Common myeloid progenitor, CD34-positive (primary cell): ENCODE results near the gene DOCK7.

ENCODE experiments used
- CTCF ChIA-PET: fragments of 350-600 bp; sonication (Branson Sonifier 250); formaldehyde crosslinking; loops from one replicate; lab custom pipeline; 2021; ENCODE audit warnings: antibody characterized with exemption; lab: Charles Lee
- POLR2A ChIA-PET: fragments of 350-600 bp; sonication (Branson Sonifier 250); formaldehyde crosslinking; loops from one replicate; lab custom pipeline; 2021; ENCODE audit warnings: antibody characterized with exemption; lab: Charles Lee
- DNase-seq, 3 donors: peaks; one replicate each; pipeline versions ENCODE4 v3.0.0 to v3.0.0-alpha.2; 2013
- H3K27ac ChIP-seq, 2 experiments: 1 replicate in 1 of 2; 2 replicates in 1 of 2; pipeline ENCODE4 v1.7.0; 2013; ENCODE audit warnings: inconsistent platforms in 2 of 2, low read length in 2 of 2, mild to moderate bottlenecking in 2 of 2, low read depth in 1 of 2, moderate library complexity in 1 of 2; ENCODE audit not compliant: severe bottlenecking in 2 of 2, insufficient read depth in 1 of 2, poor library complexity in 1 of 2
- H3K27me3 ChIP-seq, 5 experiments: replicated peaks in 2 of 5; 1 replicate in 3 of 5; 2 replicates in 2 of 5; pipeline versions ENCODE4 v1.6.1 to v1.7.0; 2013; ENCODE audit warnings: low read length in 4 of 5, mild to moderate bottlenecking in 2 of 5, moderate library complexity in 2 of 5, inconsistent platforms in 1 of 5; ENCODE audit not compliant: insufficient read depth in 5 of 5, control insufficient read depth in 4 of 5
- H3K36me3 ChIP-seq, 4 experiments: 1 replicate in 2 of 4; 2 replicates in 2 of 4; pipeline versions ENCODE4 v1.6.1 to v1.7.0; 2013; ENCODE audit warnings: low read length in 3 of 4, control low read depth in 1 of 4, mild to moderate bottlenecking in 1 of 4; ENCODE audit not compliant: control insufficient read depth in 4 of 4, insufficient read depth in 4 of 4
- H3K4me1 ChIP-seq, 4 experiments: 1 replicate in 3 of 4; 2 replicates in 1 of 4; pipeline versions ENCODE4 v1.6.1 to v1.7.1; 2013; ENCODE audit warnings: low read length in 3 of 4, mild to moderate bottlenecking in 3 of 4, control low read depth in 1 of 4, inconsistent platforms in 1 of 4, moderate library complexity in 1 of 4; ENCODE audit not compliant: control insufficient read depth in 4 of 4, insufficient read depth in 4 of 4; ENCODE audit errors: control extremely low read depth in 1 of 4
- H3K4me3 ChIP-seq, 7 experiments: 1 replicate in 4 of 7; 2 replicates in 3 of 7; pipeline versions ENCODE4 v1.5.1 to v1.7.0; 2013; ENCODE audit warnings: mild to moderate bottlenecking in 7 of 7, low read length in 6 of 7, moderate library complexity in 6 of 7, inconsistent platforms in 2 of 7, low read depth in 2 of 7, control low read depth in 1 of 7; ENCODE audit not compliant: insufficient read depth in 4 of 7, control insufficient read depth in 1 of 7; ENCODE audit errors: extremely low read depth in 1 of 7
- H3K9me3 ChIP-seq, 5 experiments: 1 replicate in 4 of 5; 2 replicates in 1 of 5; pipeline versions ENCODE4 v1.6.1 to v1.7.1; 2013; ENCODE audit warnings: low read length in 4 of 5, mild to moderate bottlenecking in 2 of 5, inconsistent platforms in 1 of 5, low read depth in 1 of 5, moderate library complexity in 1 of 5; ENCODE audit not compliant: control insufficient read depth in 4 of 5, insufficient read depth in 2 of 5; ENCODE audit errors: control extremely low read depth in 1 of 5
- WGBS: methylation state at CpG from one replicate; pipeline ENCODE4 v1.1.5; 2013; ENCODE audit not compliant: insufficient coverage; 5-methylcytosine and 5-hydroxymethylcytosine counted together

Gene DOCK7

GRCh38 chr1:62467092-62467491 is 221.1 kb downstream of the DOCK7 start:
- H3K27me3 ChIP-seq, result no peaks in the 10 kb centered on the region
- DNase-seq, result no peak
- peaks cover 0 to 3% (median 1%) of the 10 kb centered on the region in 4 experiments for H3K4me1 ChIP-seq
- ChIA-PET CTCF (no interaction called here), POLR2A (no interaction called here)
- no peak overlapping the region for H3K4me3 ChIP-seq
- peaks cover 0 to 18% (median 0%) of the 10 kb centered on the region in 5 experiments for H3K9me3 ChIP-seq
- no peak overlapping the region for H3K27ac ChIP-seq
- H3K36me3 ChIP-seq, result peaks cover 4 to 49% (median 19%) of the 10 kb centered on the region in 4 experiments

- no CpG with 5 or more reads among the region's 3 CpGs for WGBS
- no peak overlapping the region for H3K4me3 ChIP-seq
- peaks cover 0 to 3% (median 1%) of the 10 kb centered on the region in 4 experiments for H3K4me1 ChIP-seq
- POLR2A ChIA-PET, result interaction anchor here (1.0 kb wide), 1 partner anchor 29 kb away, joined by 3 read pairs; no protein-coding TSS in a partner anchor
- no peaks in the 10 kb centered on the region for H3K27me3 ChIP-seq
- DNase-seq, result peak; percentile 14 to 71 (median 66)
- peaks cover 2 to 29% (median 18%) of the 10 kb centered on the region in 4 experiments for H3K36me3 ChIP-seq
- CTCF ChIA-PET, result no interaction called here
- peaks cover 0 to 9% (median 0%) of the 10 kb centered on the region in 5 experiments for H3K9me3 ChIP-seq
- H3K27ac ChIP-seq, result no peak overlapping the region
Measured at GRCh38 chr1:62462370-62462769, 225.8 kb downstream of the DOCK7 start.

DNA sequence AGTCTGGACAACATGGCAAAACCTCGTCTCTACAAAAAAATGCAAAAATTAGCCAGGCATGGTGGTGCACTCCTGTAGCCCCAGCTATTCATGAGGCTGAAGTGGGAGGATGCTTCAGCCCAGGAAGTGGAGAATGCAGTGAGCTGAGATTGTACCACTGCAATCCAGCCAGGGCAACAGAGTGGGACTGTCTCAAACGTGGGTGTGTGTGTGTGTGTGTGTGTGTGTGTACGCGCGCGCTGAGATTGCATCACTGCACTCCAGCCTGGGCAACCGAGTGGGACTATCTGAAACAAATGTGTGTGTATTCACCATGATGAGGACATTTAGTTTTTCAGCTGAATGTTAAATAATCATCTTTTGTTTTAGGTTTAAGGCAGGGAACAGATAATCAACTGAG is 230.2 kb downstream of the DOCK7 start:
- H3K9me3 ChIP-seq, result no peaks in the 10 kb centered on the region
- CTCF ChIA-PET, result interaction anchor here (0.7 kb wide), 1 partner anchor 423 kb away, joined by 3 read pairs; no protein-coding TSS in a partner anchor
- no peaks in the 10 kb centered on the region for H3K27me3 ChIP-seq
- POLR2A ChIA-PET, result no interaction called here
- 70% methylated on average over 7 of the region's 7 CpGs for WGBS
- DNase-seq, result no peak
- H3K27ac ChIP-seq, result no peak overlapping the region
- H3K4me1 ChIP-seq, result peaks cover 0 to 3% (median 1%) of the 10 kb centered on the region in 4 experiments
- H3K36me3 ChIP-seq, result peaks cover 7 to 33% (median 18%) of the 10 kb centered on the region in 4 experiments
- no peak overlapping the region for H3K4me3 ChIP-seq

GRCh38 chr1:62452951-62453350 is 235.2 kb downstream of the DOCK7 start:
- Histone ChIP-seq H3K27ac (no peak overlapping the region), H3K36me3 (peaks cover 11 to 70% (median 44%) of the 10 kb centered on the region in 4 experiments), H3K9me3 (no peaks in the 10 kb centered on the region), H3K4me1 (no peaks in the 10 kb centered on the region), H3K4me3 (no peak overlapping the region), H3K27me3 (no peaks in the 10 kb centered on the region)
- no CpG with 5 or more reads among the region's 1 CpG for WGBS
- ChIA-PET POLR2A (no interaction called here), CTCF (no interaction called here)
- no peak for DNase-seq

- Histone ChIP-seq H3K4me3 (no peak overlapping the region), H3K27me3 (no peaks in the 10 kb centered on the region), H3K36me3 (peaks cover 12 to 72% (median 47%) of the 10 kb centered on the region in 4 experiments), H3K9me3 (no peaks in the 10 kb centered on the region), H3K27ac (no peak overlapping the region), H3K4me1 (peaks cover 0 to 2% (median 0%) of the 10 kb centered on the region in 4 experiments)
- no peak for DNase-seq
- 100% methylated on average over 2 of the region's 2 CpGs for WGBS
- CTCF ChIA-PET, result interaction anchor here (0.6 to 2.3 kb wide), 2 partner anchors 9 to 261 kb away, joined by 4 to 10 read pairs; no protein-coding TSS in a partner anchor
- POLR2A ChIA-PET, result interaction anchor here (1.0 kb wide), 1 partner anchor 10 kb away, joined by 4 read pairs; no protein-coding TSS in a partner anchor
Measured at GRCh38 chr1:62450301-62450700, 237.9 kb downstream of the DOCK7 start.

DNA sequence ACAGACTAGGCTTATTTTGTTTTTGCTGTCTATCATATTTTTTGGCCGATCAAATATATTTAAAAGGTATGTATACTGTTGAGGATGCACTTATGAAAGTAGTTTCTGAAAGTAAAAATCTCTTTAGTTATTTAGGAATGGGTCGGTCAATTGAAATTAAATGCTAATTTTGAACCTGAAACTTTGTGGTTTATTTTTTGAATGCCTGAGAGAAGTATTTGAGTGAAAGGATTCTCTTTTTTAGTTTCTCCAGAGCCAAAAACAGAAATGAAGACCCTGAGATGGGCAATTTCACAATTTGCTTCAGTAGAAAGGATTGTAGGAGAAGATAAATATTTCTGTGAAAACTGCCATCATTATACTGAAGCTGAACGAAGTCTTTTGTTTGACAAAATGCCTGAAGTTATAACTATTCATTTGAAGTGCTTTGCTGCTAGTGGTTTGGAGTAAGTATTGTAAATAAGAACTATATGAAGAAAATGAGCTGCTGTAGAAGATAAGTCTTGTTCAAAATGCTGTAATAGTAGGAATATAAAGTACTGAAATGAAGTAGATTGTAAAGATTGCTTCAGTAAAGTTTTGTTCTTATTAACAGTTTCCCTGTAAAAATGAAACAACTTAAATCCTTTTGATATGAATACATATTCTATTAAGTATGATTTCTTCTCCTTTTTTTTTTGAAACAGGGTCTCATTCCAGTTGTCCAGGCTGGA is 239.8 kb downstream of the DOCK7 start:
- Histone ChIP-seq H3K4me3 (no peak overlapping the region), H3K27me3 (no peaks in the 10 kb centered on the region), H3K9me3 (no peaks in the 10 kb centered on the region), H3K4me1 (peaks cover 2 to 12% (median 3%) of the 10 kb centered on the region in 4 experiments), H3K36me3 (peaks cover 12 to 68% (median 45%) of the 10 kb centered on the region in 4 experiments), H3K27ac (peak overlapping the region in 1 of 2 experiments; percentile 29)
- ChIA-PET POLR2A (no interaction called here), CTCF (interaction anchor here (1.6 to 2.3 kb wide), 2 partner anchors 7 to 298 kb away, joined by 4 to 10 read pairs; no protein-coding TSS in a partner anchor)
- DNase-seq, result no peak
- WGBS, result 100% methylated on average over 1 of the region's 3 CpGs

- Histone ChIP-seq H3K27ac (peak overlapping the region in 1 of 2 experiments; percentile 30), H3K36me3 (peaks cover 18 to 60% (median 40%) of the 10 kb centered on the region in 4 experiments), H3K27me3 (no peaks in the 10 kb centered on the region), H3K4me1 (peaks cover 7 to 18% (median 10%) of the 10 kb centered on the region in 4 experiments), H3K9me3 (no peaks in the 10 kb centered on the region), H3K4me3 (no peak overlapping the region)
- ChIA-PET POLR2A (no interaction called here), CTCF (no interaction called here)
- no CpG with 5 or more reads among the region's 1 CpG for WGBS
- DNase-seq, result peak in 2 of 3 donors; percentile 40 to 45
Measured at GRCh38 chr1:62444701-62445100, 243.5 kb downstream of the DOCK7 start.
